ENCODE measurements around the gene PLXNA4.

- TF ChIP-seq, protein P1, sequence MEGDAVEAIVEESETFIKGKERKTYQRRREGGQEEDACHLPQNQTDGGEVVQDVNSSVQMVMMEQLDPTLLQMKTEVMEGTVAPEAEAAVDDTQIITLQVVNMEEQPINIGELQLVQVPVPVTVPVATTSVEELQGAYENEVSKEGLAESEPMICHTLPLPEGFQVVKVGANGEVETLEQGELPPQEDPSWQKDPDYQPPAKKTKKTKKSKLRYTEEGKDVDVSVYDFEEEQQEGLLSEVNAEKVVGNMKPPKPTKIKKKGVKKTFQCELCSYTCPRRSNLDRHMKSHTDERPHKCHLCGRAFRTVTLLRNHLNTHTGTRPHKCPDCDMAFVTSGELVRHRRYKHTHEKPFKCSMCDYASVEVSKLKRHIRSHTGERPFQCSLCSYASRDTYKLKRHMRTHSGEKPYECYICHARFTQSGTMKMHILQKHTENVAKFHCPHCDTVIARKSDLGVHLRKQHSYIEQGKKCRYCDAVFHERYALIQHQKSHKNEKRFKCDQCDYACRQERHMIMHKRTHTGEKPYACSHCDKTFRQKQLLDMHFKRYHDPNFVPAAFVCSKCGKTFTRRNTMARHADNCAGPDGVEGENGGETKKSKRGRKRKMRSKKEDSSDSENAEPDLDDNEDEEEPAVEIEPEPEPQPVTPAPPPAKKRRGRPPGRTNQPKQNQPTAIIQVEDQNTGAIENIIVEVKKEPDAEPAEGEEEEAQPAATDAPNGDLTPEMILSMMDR (IDR thresholded peaks at IDR 0.05), result no peak
- TF ChIP-seq POLR2AphosphoS5 (IDR thresholded peaks at IDR 0.05), result no peak
- no peak for TF ChIP-seq POLR2A (IDR thresholded peaks at IDR 0.05)
- no peak for TF ChIP-seq EP300 (IDR thresholded peaks at IDR 0.05; ENCODE audit: low read depth)
Observed at GRCh38 chr7:132090444-132090843, 485.8 kb downstream of the PLXNA4 start.
